HG02571 (cell line): ENCODE results near the gene GLI3.

Experiments
- ATAC-seq: cut with Tn5 transposase; IDR thresholded peaks from one replicate; pipeline ENCODE4 v1.9.1; 2021; ENCODE audit warnings: mild to moderate bottlenecking, moderate library complexity; ENCODE audit not compliant: unreplicated experiment

GLI3 gene

GRCh38 chr7:42236976-42237810, at the start of gene GLI3:
Gene GLI3 (minus strand): TSS chr7:42237209. CDS start chr7:42223253, 13,956 bp downstream.
- ATAC-seq = peak; percentile 76

GRCh38 chr7:42285383-42285824, 48.4 kb upstream of the GLI3 start:
- no peak for ATAC-seq

GRCh38 chr7:42283553-42283952, 46.5 kb upstream of the GLI3 start:
- ATAC-seq = no peak

GRCh38 chr7:42278344-42278743, 41.3 kb upstream of the GLI3 start:
- ATAC-seq = no peak

- no peak for ATAC-seq
Observed at GRCh38 chr7:42274053-42274452, 37.0 kb upstream of the GLI3 start.

- ATAC-seq = no peak
Observed at GRCh38 chr7:42272793-42273665, 36.0 kb upstream of the GLI3 start.

GRCh38 chr7:42269161-42269560, 32.2 kb upstream of the GLI3 start:
- no peak for ATAC-seq

GRCh38 chr7:42264702-42265101, 27.7 kb upstream of the GLI3 start:
- ATAC-seq = no peak

GRCh38 chr7:42263971-42264370, 27.0 kb upstream of the GLI3 start:
- no peak for ATAC-seq

GRCh38 chr7:42262964-42263363, 26.0 kb upstream of the GLI3 start:
- no peak for ATAC-seq

- ATAC-seq = no peak
Observed at GRCh38 chr7:42254217-42254616, 17.2 kb upstream of the GLI3 start.

- ATAC-seq = no peak
Observed at GRCh38 chr7:42253316-42253715, 16.3 kb upstream of the GLI3 start.

GRCh38 chr7:42250411-42250810, 13.4 kb upstream of the GLI3 start:
- ATAC-seq = no peak

GRCh38 chr7:42248579-42248978, 11.6 kb upstream of the GLI3 start:
- ATAC-seq = no peak

GRCh38 chr7:42247301-42247700, 10.3 kb upstream of the GLI3 start:
- no peak for ATAC-seq

- no peak for ATAC-seq
Observed at GRCh38 chr7:42244828-42245227, 7.8 kb upstream of the GLI3 start.

GRCh38 chr7:42242381-42242780, 5.4 kb upstream of the GLI3 start:
- ATAC-seq = no peak

GRCh38 chr7:42241424-42241823, 4.4 kb upstream of the GLI3 start:
- no peak for ATAC-seq

GRCh38 chr7:42240416-42240815, 3.4 kb upstream of the GLI3 start:
- ATAC-seq = no peak

GRCh38 chr7:42238709-42239366, 1.8 kb upstream of the GLI3 start:
- no peak for ATAC-seq

GRCh38 chr7:42237811-42238541, 967 bp upstream of the GLI3 start:
- ATAC-seq = no peak
